GM20000 (cell line): Measurements from ENCODE around the gene UBXN11.

Experiments used
- DNase-seq: peaks from one replicate; pipeline ENCODE4 v3.0.0; 2012; ENCODE audit warnings: low spot score
- CTCF ChIP-seq: IDR thresholded peaks from 2 replicates; pipeline ENCODE4 v1.5.1; 2012; ENCODE audit warnings: mild to moderate bottlenecking, control low read depth; ENCODE audit errors: extremely low read depth, missing control alignments

Gene UBXN11

DNA sequence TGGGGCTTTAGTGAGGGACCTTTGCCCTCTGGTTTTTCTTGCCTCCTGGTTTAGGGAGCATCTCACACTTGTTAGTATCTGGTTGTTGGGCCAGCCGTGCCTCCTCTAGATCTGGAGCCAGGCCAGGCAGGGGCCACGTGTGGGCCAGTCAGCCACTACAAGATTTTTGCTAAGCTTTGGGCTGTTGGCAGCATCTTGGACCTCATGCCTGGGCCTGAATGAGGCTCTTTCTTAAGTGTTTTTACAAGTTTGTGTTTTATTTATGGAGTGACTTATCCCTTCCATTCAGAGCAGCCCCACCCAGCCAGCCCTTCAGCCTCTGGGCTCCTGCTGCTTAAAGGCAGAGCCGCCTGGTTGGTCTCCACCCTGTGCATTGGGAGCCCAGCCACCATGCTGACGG lies 28.1 kb downstream of the UBXN11 start:
- DNase-seq = no peak
- TF ChIP-seq CTCF = no peak

GRCh38 chr1:26277719-26278118 lies 28.7 kb downstream of the UBXN11 start:
- DNase-seq = no peak
- no peak for TF ChIP-seq CTCF

GRCh38 chr1:26277261-26277661 lies 29.2 kb downstream of the UBXN11 start:
- DNase-seq = no peak
- TF ChIP-seq CTCF = no peak

- DNase-seq = peak; percentile 36
- no peak for TF ChIP-seq CTCF
These were observed 30.0 kb downstream of the UBXN11 start for GRCh38 chr1:26276432-26276838.

DNA sequence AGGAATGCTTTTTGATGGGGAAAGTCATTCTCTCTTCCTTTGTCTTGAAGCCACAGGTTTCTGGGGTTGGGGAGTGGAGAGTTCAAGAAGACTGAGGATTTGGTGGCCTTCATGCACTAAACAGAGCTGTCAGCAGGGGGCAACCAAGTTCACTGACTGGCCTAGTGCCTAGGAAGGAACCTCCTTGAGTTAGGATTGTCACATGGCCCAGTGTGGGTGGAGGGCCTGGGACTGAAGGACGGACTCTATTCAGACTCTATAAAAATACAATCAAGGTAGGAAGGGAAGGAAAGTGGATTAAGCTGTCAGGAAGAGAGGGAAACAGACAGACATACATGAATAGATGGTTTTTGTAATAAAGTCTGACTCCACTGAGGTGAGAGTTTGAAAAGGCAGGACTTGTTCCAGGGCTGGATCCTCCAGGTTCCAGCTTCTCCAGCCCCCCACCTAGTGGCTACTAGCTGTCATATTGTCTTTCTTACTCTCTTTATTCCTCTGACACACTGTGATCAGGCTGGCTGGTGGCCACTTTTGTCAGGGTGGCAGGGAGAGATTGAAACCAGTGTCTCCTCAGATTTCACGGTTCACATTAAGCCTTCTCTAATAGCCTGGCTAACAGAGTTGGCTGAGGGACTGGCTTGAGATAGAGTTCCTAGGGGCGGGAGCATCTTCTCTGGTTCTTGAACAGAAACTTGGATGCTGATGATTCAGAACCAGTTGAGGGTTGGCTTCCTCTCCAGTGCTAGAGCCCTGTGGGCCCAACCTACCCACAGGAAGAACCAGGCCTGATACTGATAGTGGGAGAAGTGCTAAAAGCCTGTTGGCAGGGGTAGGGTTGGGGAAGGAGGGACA lies 30.6 kb downstream of the UBXN11 start:
- peak; percentile 85 for TF ChIP-seq CTCF
- DNase-seq = peak; percentile 80

DNA sequence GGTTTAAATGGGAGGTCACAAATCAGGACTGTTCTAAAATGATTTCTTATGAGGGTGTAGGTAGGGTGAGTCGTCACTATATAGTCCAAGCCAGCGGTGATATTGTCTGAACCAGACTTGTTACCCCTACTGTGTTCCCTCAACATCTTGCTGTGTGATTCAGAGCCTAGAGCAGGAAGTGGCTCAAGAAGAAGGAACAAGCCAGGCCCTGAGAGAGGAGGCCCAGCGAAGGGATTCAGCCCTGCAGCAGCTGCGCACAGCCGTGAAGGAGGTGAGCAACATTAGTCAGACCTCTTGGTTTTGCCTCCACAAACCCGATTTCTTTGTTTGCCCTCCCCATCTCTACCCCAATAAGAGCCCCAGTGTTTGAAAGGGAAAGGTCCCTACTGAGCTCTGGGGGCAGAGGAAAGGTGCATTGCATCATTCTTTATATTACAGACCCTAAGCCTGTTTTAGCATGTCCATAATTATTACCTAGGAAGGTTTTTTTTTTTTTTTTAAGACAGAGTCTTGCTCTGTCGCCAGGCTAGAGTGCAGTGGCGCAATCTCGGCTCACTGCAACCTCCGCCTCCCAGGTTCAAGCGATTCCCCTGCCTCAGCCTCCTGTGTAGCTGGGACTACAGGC lies 31.5 kb downstream of the UBXN11 start:
- no peak for TF ChIP-seq CTCF
- DNase-seq = no peak

GRCh38 chr1:26269198-26269550 lies 37.3 kb downstream of the UBXN11 start:
- no peak for TF ChIP-seq CTCF
- DNase-seq = no peak
